Nephron progenitor cell (in vitro differentiated cells): Measurements from ENCODE around the gene DNTT.

Experiments used
- DNase-seq: peaks from one replicate; pipeline ENCODE4 v3.0.0; 2021
- H3K27ac Mint-ChIP-seq: 2 replicates; pipeline ENCODE4 v1.8.0; 2021; ENCODE audit warnings: mild to moderate bottlenecking, moderate library complexity, mixed read lengths
- H3K27me3 Mint-ChIP-seq: 2 replicates; pipeline ENCODE4 v1.8.0; 2021; ENCODE audit warnings: mild to moderate bottlenecking, low read depth, mixed read lengths; ENCODE audit not compliant: poor library complexity
- H3K36me3 Mint-ChIP-seq: 2 replicates; pipeline ENCODE4 v1.8.0; 2021; ENCODE audit warnings: low read depth, mixed read lengths
- H3K4me1 Mint-ChIP-seq: 2 replicates; pipeline ENCODE4 v1.8.0; 2021; ENCODE audit warnings: mixed read lengths
- H3K4me3 Mint-ChIP-seq: 2 replicates; pipeline ENCODE4 v1.8.0; 2021; ENCODE audit warnings: mild to moderate bottlenecking, moderate library complexity, mixed read lengths
- H3K9me3 Mint-ChIP-seq: 2 replicates; pipeline ENCODE4 v1.8.0; 2021; ENCODE audit warnings: mild to moderate bottlenecking, moderate library complexity, mixed read lengths
- TF ChIP-seq, protein P1 (sequence below): fragments of 200-600 bp; sonication (generic); IDR thresholded peaks from 2 replicates; pipeline ENCODE4 v1.5.0; 2021; ENCODE audit warnings: antibody characterized with exemption

Gene DNTT

DNA sequence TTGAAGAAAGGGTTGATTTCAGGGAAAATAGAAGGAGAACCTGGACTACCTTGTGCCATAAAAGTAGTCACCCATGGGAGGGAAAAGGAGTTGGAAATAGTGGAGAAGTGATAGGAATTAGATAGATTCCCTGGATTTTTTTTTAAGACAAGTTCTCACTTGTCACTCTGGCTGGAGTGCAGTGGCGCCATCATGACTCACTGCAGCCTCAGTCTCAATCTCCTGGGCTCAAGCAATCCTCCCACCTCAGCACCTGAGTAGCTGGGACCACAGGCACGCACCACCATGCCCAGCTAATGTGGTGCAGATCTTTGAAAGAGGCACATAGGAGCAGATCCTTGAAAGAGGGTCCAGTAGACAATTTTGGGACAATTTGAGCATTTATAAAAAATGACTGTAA is 23.4 kb upstream of the DNTT start:
- H3K9me3 Mint-ChIP-seq = no peaks in the 10 kb centered on the region
- no peak for DNase-seq

DNA sequence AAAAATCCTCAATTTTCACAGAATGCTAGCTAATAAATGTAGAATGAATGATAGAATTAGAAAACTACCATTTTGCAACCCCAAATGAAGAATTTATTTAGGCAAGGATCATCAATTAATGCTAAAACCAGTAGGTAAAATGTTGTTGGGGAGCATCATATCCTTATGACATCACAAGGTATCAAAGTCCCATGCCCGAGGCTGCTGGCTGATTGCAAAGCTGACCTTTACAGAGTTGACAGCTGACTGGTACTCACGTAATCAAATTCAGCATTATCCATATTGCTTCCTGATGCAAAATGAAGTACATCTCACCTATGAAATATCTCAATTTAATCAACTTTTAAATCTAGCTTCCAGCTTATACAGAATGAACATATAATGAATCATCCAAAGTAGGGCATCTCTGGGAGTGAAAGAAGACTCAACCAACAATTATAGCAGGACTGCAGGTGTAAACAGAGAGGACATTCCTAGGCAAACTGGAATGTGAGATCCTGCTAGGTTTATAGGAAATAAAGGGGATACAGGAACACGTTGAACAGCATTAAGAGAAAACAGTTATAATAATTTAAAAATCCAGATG is 22.7 kb upstream of the DNTT start:
- H3K36me3 Mint-ChIP-seq = no peaks in the 10 kb centered on the region

More for the DNA sequence above, 23.4 kb upstream of the DNTT start:
- no peaks in the 10 kb centered on the region for H3K36me3 Mint-ChIP-seq
- TF ChIP-seq, protein P1, sequence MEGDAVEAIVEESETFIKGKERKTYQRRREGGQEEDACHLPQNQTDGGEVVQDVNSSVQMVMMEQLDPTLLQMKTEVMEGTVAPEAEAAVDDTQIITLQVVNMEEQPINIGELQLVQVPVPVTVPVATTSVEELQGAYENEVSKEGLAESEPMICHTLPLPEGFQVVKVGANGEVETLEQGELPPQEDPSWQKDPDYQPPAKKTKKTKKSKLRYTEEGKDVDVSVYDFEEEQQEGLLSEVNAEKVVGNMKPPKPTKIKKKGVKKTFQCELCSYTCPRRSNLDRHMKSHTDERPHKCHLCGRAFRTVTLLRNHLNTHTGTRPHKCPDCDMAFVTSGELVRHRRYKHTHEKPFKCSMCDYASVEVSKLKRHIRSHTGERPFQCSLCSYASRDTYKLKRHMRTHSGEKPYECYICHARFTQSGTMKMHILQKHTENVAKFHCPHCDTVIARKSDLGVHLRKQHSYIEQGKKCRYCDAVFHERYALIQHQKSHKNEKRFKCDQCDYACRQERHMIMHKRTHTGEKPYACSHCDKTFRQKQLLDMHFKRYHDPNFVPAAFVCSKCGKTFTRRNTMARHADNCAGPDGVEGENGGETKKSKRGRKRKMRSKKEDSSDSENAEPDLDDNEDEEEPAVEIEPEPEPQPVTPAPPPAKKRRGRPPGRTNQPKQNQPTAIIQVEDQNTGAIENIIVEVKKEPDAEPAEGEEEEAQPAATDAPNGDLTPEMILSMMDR = no peak
- H3K4me3 Mint-ChIP-seq = no peak overlapping the region
- no peaks in the 10 kb centered on the region for H3K4me1 Mint-ChIP-seq
- no peak overlapping the region for H3K27ac Mint-ChIP-seq
- H3K27me3 Mint-ChIP-seq = peaks cover 14% of the 10 kb centered on the region

DNA sequence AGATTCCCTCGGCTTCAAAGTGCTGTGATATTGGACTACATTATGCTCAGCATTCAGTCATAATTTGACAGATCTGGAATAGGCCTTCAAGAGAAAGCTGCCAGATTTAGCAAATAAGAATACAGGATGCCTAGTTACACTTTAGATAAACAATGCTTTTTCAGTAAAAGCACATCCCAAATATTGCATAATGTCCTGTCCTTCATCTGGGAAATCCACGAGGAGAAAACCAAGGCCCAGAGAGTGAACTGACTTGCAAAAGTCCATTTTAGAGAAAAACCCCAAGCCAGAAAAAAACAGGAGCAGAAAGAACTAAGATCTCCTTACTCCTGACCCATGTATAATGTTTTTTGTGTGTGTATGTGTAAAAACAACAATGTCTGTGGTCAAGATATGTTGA is 20.9 kb upstream of the DNTT start:
- TF ChIP-seq, protein P1 = no peak
- H3K36me3 Mint-ChIP-seq = no peaks in the 10 kb centered on the region
- peaks cover 12% of the 10 kb centered on the region for H3K4me1 Mint-ChIP-seq
- DNase-seq = no peak
- no peak overlapping the region for H3K4me3 Mint-ChIP-seq
- H3K27me3 Mint-ChIP-seq = peaks cover 7% of the 10 kb centered on the region
- H3K27ac Mint-ChIP-seq = no peak overlapping the region
- H3K9me3 Mint-ChIP-seq = no peaks in the 10 kb centered on the region

More for the DNA sequence above, 22.7 kb upstream of the DNTT start:
- TF ChIP-seq, protein P1 = no peak
- Mint-ChIP-seq H3K4me1 (no peaks in the 10 kb centered on the region), H3K9me3 (no peaks in the 10 kb centered on the region), H3K4me3 (no peak overlapping the region), H3K27me3 (peaks cover 12% of the 10 kb centered on the region), H3K27ac (no peak overlapping the region)
- no peak for DNase-seq

DNA sequence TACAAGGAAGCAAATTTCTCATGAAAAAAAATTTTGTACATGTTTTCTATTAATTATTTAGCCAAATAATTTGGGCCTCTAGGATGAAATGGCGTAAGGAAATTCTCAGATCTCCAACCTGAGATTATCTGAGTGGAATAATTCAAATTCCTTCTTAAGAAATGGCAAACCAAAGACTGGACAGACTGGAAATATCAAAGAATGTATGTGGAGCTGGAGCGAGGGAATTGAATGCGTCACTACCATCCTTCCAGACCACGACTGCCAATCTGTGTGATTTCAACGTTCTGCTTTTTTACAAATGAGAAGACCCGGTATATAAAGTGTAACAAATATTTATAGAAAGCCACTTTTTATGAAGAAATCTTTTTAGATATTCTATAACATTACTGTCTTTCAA is 20.5 kb upstream of the DNTT start:
- no peaks in the 10 kb centered on the region for H3K36me3 Mint-ChIP-seq
- H3K4me1 Mint-ChIP-seq = peaks cover 14% of the 10 kb centered on the region
- no peaks in the 10 kb centered on the region for H3K9me3 Mint-ChIP-seq
- peaks cover 7% of the 10 kb centered on the region for H3K27me3 Mint-ChIP-seq
- no peak overlapping the region for H3K27ac Mint-ChIP-seq
- TF ChIP-seq, protein P1 = no peak
- no peak for DNase-seq
- H3K4me3 Mint-ChIP-seq = no peak overlapping the region

DNA sequence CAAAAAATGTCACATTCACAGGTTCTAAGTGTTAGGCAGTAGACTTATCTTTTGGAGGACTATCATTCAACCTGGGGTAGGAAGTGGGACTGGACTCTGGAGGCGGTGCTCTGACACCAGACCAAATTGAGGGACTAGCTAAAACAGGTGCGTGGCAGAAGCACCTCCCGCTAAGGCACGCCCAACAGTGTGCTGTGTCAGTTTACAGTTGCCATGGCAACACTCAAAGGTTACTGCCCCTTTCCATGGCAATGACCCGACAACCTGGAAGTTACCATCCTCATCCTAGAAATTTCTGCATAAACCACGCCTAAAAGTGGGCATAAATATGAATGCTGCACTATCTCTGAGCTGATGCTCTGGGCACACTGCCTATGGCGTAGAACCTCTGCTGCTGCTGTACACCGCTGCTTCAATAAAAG is 18.9 kb upstream of the DNTT start:
- no peaks in the 10 kb centered on the region for H3K36me3 Mint-ChIP-seq
- TF ChIP-seq, protein P1 = no peak
- no peak for DNase-seq
- H3K27me3 Mint-ChIP-seq = peaks cover 7% of the 10 kb centered on the region
- H3K27ac Mint-ChIP-seq = no peak overlapping the region
- no peaks in the 10 kb centered on the region for H3K9me3 Mint-ChIP-seq
- H3K4me1 Mint-ChIP-seq = peaks cover 14% of the 10 kb centered on the region
- no peak overlapping the region for H3K4me3 Mint-ChIP-seq

DNA sequence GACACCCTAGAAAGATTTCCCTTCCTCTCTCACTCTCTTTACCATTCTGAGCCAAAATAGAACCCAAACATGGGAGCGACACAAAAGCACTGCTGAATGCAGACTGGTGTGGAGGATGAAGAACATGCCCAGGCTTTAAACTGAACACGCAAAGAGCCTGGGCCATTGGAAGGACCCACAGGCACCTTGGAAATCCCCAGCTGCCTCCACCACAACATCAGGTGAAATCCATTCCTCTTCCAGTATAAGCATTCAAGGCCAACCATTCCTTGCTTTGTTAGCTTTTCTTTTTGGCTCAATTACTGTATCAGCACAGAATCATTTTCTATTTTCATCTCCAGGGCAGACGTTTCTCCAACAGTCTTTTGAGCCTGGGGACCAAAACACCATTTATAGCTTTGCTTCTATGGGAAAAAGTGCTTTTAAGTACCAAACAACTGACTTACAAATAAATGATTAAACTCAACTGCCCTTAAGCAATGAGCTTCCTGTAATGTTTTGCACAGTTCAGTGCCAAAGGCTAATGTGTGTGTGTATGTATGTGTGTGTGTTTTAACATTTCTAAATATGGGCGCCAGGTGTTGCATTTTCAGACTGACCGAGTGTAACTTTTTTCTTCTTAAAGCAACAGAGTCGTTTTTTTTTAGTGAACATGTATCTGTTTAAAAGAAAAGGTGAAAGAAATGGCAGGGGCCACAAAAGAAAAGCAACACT is 16.7 kb upstream of the DNTT start:
- Mint-ChIP-seq H3K9me3 (no peaks in the 10 kb centered on the region), H3K27ac (no peak overlapping the region), H3K4me1 (peaks cover 14% of the 10 kb centered on the region), H3K27me3 (peaks cover 7% of the 10 kb centered on the region), H3K36me3 (no peaks in the 10 kb centered on the region), H3K4me3 (no peak overlapping the region)
- DNase-seq = no peak
- TF ChIP-seq, protein P1 = no peak
